K562 (cell line): ENCODE data around the gene ZC3H11A. TPM values are rescaled to one million over a fixed set of nuclear protein-coding genes. Genes with fewer than 3 reads are reported as not detected.
A peak's percentile ranks its signal among the peaks of the same experiment; 100 is the strongest.

Experiments used
- CBX8 ChIP-seq: fragments of 200-600 bp; sonication (generic); IDR thresholded peaks from 2 replicates; pipeline ENCODE4 v1.6.1; 2012; ENCODE audit warnings: borderline replicate concordance, mixed run types, low read depth, mild to moderate bottlenecking, moderate library complexity, mixed read lengths, low read length, control low read depth, inconsistent platforms; ENCODE audit not compliant: poor library complexity, severe bottlenecking; ENCODE audit errors: extremely low read depth
- ILF3 ChIP-seq: fragments of 450-650 bp; IDR thresholded peaks from 2 replicates; pipeline ENCODE4 v1.6.1; 2018; ENCODE audit warnings: antibody characterized with exemption, mild to moderate bottlenecking, moderate library complexity, borderline replicate concordance
- MEIS2 ChIP-seq: fragments of 450-650 bp; IDR thresholded peaks from 2 replicates; pipeline ENCODE4 v1.6.1; 2014; ENCODE audit warnings: mild to moderate bottlenecking; ENCODE audit not compliant: partially characterized antibody
- MTF1 ChIP-seq: fragments of 250-450 bp; sonication (Bioruptor Pico); IDR thresholded peaks from 2 replicates; pipeline ENCODE4 v1.9.0; 2021; ENCODE audit warnings: moderate library complexity, mild to moderate bottlenecking, inconsistent platforms, borderline replicate concordance
- NR3C1 ChIP-seq: sonication (generic); formaldehyde crosslinking; IDR thresholded peaks from 2 replicates; pipeline ENCODE4 v1.8.1; 2022; ENCODE audit warnings: missing genetic modification reagents
- RBBP5 ChIP-seq: fragments of 200-600 bp; sonication (generic); IDR thresholded peaks from 2 replicates; pipeline ENCODE4 v1.6.1; 2012; ENCODE audit warnings: borderline replicate concordance, mild to moderate bottlenecking, low read length, control low read depth, inconsistent platforms; ENCODE audit not compliant: insufficient read depth, poor library complexity, severe bottlenecking
- RBM15 ChIP-seq: fragments of 200-400 bp; formaldehyde crosslinking; IDR thresholded peaks from 2 replicates; pipeline ENCODE4 v1.6.1; 2018; ENCODE audit warnings: mild to moderate bottlenecking, low read length, moderate library complexity; ENCODE audit not compliant: insufficient read depth
- RFX1 ChIP-seq: fragments of 450-650 bp; IDR thresholded peaks from 2 replicates; pipeline ENCODE4 v1.6.1; 2016; ENCODE audit warnings: mild to moderate bottlenecking, moderate library complexity
- RNF2 ChIP-seq: sonication (generic); IDR thresholded peaks from 2 replicates; pipeline ENCODE4 v1.6.1; 2016
- SPI1 ChIP-seq: IDR thresholded peaks from 2 replicates; pipeline ENCODE4 v1.6.1; 2011; ENCODE audit warnings: low read depth, low read length, control low read depth, borderline replicate concordance
- TAF1 ChIP-seq: IDR thresholded peaks from 2 replicates; pipeline ENCODE4 v1.6.1; 2011; ENCODE audit warnings: mild to moderate bottlenecking, low read length, moderate library complexity; ENCODE audit not compliant: insufficient read depth, control insufficient read depth, severe bottlenecking; ENCODE audit errors: extremely low read depth
- TEAD2 ChIP-seq: fragments of 450-650 bp; IDR thresholded peaks from 2 replicates; pipeline ENCODE4 v1.6.1; 2016; ENCODE audit warnings: missing genetic modification characterization, control low read depth, missing compliant biosample characterization
- XRCC4 ChIP-seq: IDR thresholded peaks from one replicate; pipeline ENCODE4 v1.6.1; 2011; ENCODE audit not compliant: insufficient read depth, insufficient read length; ENCODE audit errors: extremely low read depth
- ZNF143 ChIP-seq: sonication (generic); formaldehyde crosslinking; IDR thresholded peaks from 2 replicates; pipeline ENCODE4 v1.9.0; 2022; ENCODE audit warnings: mild to moderate bottlenecking, missing genetic modification reagents
- ZNF212 ChIP-seq: fragments of 450-650 bp; formaldehyde crosslinking; IDR thresholded peaks from 2 replicates; pipeline ENCODE4 v1.4.0; 2020; ENCODE audit warnings: mild to moderate bottlenecking
- ZNF239 ChIP-seq: fragments of 250-450 bp; sonication (Bioruptor Pico); IDR thresholded peaks from 2 replicates; pipeline ENCODE4 v1.4.0; 2020; ENCODE audit warnings: mild to moderate bottlenecking
- ZNF3 ChIP-seq: fragments of 250-450 bp; sonication (Bioruptor Pico); IDR thresholded peaks from 2 replicates; pipeline ENCODE4 v1.5.0; 2021; ENCODE audit warnings: mild to moderate bottlenecking, moderate library complexity
- polyA plus RNA-seq, 8 experiments: library from polyadenylated mRNA; depleted of rRNA in 4 of 8; stranded (reverse) in 5 of 8; unstranded in 3 of 8; fragments of >200 nt; fragmentation: Nextera tagmentation in 2 of 8; fragmentation: Illumina TruSeq in 1 of 8; extraction: Ambion mirVana in 2 of 8; extraction: Trizol in 1 of 8; gene quantifications; 2 replicates each; pipeline versions ENCODE4 v1.2.1 to v1.2.3, GENCODE V29; 2011 to 2014; ENCODE audit warnings: inconsistent platforms in 1 of 8, missing spikeins in 1 of 8
- total RNA-seq, 7 experiments: library from RNA; depleted of rRNA in 6 of 7; stranded (reverse); fragments of >200 nt in 6 of 7; fragmentation: Illumina TruSeq in 2 of 7; extraction: Trizol in 2 of 7; gene quantifications; 2 replicates each; pipeline versions ENCODE4 v1.2.1 to v1.2.3, GENCODE V29; 2011 to 2021; ENCODE audit warnings: low replicate concordance in 1 of 7
- TF ChIP-seq, protein P1 (sequence below): fragments of 450-650 bp; IDR thresholded peaks from 2 replicates; pipeline ENCODE4 v1.6.1; 2017; ENCODE audit warnings: antibody characterized with exemption, mild to moderate bottlenecking
- TF ChIP-seq, protein P2 (sequence below): fragments of 250-450 bp; sonication (Bioruptor Pico); IDR thresholded peaks from 2 replicates; pipeline ENCODE4 v1.8.0; 2022; ENCODE audit warnings: moderate library complexity, mild to moderate bottlenecking, inconsistent platforms
- TF ChIP-seq, protein P3 (sequence below): sonication (generic); formaldehyde crosslinking; IDR thresholded peaks from 2 replicates; pipeline ENCODE4 v1.9.0; 2022; ENCODE audit warnings: mild to moderate bottlenecking, missing genetic modification reagents
- TF ChIP-seq, protein P4 (sequence below): fragments of 250-450 bp; sonication (Bioruptor Pico); IDR thresholded peaks from 2 replicates; pipeline ENCODE4 v1.4.0; 2020; ENCODE audit warnings: mild to moderate bottlenecking, moderate library complexity

Gene ZC3H11A
- total and polyA plus RNA-seq, 9 of the 15 experiments (the other 6 are each of a cell fraction or from before 2014, with no cell fraction given): 34.2 to 137 (median 102) TPM

DNA sequence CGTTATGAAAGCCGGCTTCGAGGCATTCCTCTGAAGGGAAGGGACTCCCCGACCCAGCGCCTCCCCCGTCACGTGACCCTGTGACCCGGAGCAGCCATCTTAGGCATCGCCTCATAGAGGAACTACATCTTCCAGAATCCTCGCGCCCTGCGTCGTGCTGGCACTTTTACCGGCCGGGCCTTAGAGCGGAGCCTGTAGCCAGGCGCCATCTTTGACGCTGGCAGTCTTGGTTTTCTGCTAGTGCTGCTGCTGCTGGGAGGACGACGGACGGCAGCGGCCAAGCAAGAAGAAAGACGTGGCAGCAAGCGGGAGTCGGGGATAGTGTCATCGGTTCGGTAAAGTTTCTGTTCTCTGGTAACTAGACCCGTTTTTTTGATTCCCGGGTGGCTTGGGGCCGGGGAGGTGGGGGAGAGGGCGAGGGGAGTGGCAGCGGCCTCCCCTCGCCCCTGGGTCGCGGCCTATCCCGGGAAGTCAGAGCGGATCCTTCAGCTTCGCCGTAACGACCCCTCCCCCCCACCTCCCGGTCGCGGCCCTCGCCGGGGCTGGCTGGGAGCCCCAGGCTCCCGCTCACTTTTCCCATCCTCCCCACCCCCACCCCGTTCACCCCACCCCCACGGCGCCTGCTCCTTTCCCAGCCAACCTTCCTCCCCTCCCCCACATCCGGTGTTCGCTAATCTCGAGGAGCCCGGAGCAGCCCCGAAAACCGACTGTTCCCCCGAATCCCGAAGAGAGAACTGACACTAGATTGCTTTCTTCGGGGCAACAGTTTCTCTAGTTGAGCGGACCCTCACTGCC, at the start of gene ZC3H11A, which contains the start of gene ZBED6 (continued):
- TF ChIP-seq MEIS2 (no peak), RBBP5 (peak; percentile 75), ILF3 (no peak; the same call in 1 of the 2 replicates), TAF1 (peak; percentile 87), NR3C1 (CRISPR knock-in tag) (no peak), XRCC4 (no peak), ZNF143 (CRISPR knock-in tag) (peak; percentile 95), RNF2 (peak; percentile 74), CBX8 (no peak), SPI1 (0 out of 2 replicates have a peak, but pooled peaks have one; percentile 26), MTF1 (CRISPR knock-in tag) (no peak), RFX1 (no peak; the same call in 1 of the 2 replicates), ZNF239 (CRISPR knock-in tag) (no peak), ZNF212 (CRISPR knock-in tag) (no peak; the same call in 1 of the 2 replicates), ZNF3 (CRISPR knock-in tag) (no peak), RBM15 (no peak), TEAD2 (no peak)
- TF ChIP-seq, protein P1, sequence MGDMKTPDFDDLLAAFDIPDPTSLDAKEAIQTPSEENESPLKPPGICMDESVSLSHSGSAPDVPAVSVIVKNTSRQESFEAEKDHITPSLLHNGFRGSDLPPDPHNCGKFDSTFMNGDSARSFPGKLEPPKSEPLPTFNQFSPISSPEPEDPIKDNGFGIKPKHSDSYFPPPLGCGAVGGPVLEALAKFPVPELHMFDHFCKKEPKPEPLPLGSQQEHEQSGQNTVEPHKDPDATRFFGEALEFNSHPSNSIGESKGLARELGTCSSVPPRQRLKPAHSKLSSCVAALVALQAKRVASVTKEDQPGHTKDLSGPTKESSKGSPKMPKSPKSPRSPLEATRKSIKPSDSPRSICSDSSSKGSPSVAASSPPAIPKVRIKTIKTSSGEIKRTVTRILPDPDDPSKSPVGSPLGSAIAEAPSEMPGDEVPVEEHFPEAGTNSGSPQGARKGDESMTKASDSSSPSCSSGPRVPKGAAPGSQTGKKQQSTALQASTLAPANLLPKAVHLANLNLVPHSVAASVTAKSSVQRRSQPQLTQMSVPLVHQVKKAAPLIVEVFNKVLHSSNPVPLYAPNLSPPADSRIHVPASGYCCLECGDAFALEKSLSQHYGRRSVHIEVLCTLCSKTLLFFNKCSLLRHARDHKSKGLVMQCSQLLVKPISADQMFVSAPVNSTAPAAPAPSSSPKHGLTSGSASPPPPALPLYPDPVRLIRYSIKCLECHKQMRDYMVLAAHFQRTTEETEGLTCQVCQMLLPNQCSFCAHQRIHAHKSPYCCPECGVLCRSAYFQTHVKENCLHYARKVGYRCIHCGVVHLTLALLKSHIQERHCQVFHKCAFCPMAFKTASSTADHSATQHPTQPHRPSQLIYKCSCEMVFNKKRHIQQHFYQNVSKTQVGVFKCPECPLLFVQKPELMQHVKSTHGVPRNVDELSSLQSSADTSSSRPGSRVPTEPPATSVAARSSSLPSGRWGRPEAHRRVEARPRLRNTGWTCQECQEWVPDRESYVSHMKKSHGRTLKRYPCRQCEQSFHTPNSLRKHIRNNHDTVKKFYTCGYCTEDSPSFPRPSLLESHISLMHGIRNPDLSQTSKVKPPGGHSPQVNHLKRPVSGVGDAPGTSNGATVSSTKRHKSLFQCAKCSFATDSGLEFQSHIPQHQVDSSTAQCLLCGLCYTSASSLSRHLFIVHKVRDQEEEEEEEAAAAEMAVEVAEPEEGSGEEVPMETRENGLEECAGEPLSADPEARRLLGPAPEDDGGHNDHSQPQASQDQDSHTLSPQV: peak; percentile 26
- TF ChIP-seq, protein P2, sequence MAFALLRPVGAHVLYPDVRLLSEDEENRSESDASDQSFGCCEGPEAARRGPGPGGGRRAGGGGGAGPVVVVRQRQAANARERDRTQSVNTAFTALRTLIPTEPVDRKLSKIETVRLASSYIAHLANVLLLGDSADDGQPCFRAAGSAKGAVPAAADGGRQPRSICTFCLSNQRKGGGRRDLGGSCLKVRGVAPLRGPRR: no peak
- TF ChIP-seq, protein P3, sequence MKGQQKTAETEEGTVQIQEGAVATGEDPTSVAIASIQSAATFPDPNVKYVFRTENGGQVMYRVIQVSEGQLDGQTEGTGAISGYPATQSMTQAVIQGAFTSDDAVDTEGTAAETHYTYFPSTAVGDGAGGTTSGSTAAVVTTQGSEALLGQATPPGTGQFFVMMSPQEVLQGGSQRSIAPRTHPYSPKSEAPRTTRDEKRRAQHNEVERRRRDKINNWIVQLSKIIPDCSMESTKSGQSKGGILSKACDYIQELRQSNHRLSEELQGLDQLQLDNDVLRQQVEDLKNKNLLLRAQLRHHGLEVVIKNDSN (CRISPR knock-in tag): peak; percentile 99
- TF ChIP-seq, protein P4, sequence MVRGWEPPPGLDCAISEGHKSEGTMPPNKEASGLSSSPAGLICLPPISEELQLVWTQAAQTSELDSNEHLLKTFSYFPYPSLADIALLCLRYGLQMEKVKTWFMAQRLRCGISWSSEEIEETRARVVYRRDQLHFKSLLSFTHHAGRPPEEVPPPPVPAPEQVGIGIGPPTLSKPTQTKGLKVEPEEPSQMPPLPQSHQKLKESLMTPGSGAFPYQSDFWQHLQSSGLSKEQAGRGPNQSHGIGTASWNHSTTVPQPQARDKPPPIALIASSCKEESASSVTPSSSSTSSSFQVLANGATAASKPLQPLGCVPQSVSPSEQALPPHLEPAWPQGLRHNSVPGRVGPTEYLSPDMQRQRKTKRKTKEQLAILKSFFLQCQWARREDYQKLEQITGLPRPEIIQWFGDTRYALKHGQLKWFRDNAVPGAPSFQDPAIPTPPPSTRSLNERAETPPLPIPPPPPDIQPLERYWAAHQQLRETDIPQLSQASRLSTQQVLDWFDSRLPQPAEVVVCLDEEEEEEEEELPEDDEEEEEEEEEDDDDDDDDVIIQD: no peak; the same call in 1 of the 2 replicates
